IMR-90 (cell line): ENCODE measurements around the gene FHAD1. TPM values are rescaled to one million over a fixed set of nuclear protein-coding genes. Genes with fewer than 3 reads are reported as not detected.

Source experiments
- ATAC-seq: fragments of 200-7000 bp; cut with Tn5 transposase; 2 replicates; pipeline ENCODE4 v1.9.1; 2020; ENCODE audit warnings: low read depth, mild to moderate bottlenecking, moderate library complexity
- BruUV-seq: library from RNA; stranded (reverse); fragments of 400-500 nt; replicated peaks from 2 replicates; lab custom pipeline; 2021; lab: Mats Ljungman, UMichigan
- CTCF ChIA-PET: fragments of 300-600 bp; formaldehyde crosslinking; extraction: SDS; loops from one replicate; lab custom pipeline; 2021; ENCODE audit warnings: antibody characterized with exemption; lab: Yijun Ruan, JAX
- POLR2A ChIA-PET: fragments of 300-600 bp; sonication (Branson Sonifier 250); formaldehyde crosslinking; loops from one replicate; lab custom pipeline; 2022; ENCODE audit warnings: antibody characterized with exemption; ENCODE audit not compliant: unreplicated experiment; lab: Charles Lee
- DNase-seq: peaks from one replicate; pipeline ENCODE4 v3.0.0; 2013
- H2AFZ ChIP-seq: replicated peaks from 2 replicates; pipeline ENCODE3; 2013; ENCODE audit warnings: low read length, mild to moderate bottlenecking; ENCODE audit not compliant: poor library complexity
- H2AK5ac ChIP-seq: 2 replicates; pipeline ENCODE4 v1.6.1; 2013; ENCODE audit warnings: low read depth, low read length, inconsistent platforms
- H2AK9ac ChIP-seq: replicated peaks from 2 replicates; pipeline ENCODE3; 2013; ENCODE audit warnings: mild to moderate bottlenecking, low read depth, low read length, moderate library complexity; ENCODE audit not compliant: poor library complexity
- H2BK120ac ChIP-seq: 2 replicates; pipeline ENCODE4 v1.6.1; 2013; ENCODE audit warnings: low read depth, low read length, inconsistent platforms
- H2BK15ac ChIP-seq: 3 replicates; pipeline ENCODE4 v1.6.1; 2013; ENCODE audit warnings: low read depth, low read length, inconsistent platforms
- H2BK20ac ChIP-seq: 2 replicates; pipeline ENCODE4 v1.6.1; 2013; ENCODE audit warnings: low read depth, mild to moderate bottlenecking, inconsistent platforms, low read length, moderate library complexity
- H2BK5ac ChIP-seq: 2 replicates; pipeline ENCODE4 v1.6.1; 2013; ENCODE audit warnings: mild to moderate bottlenecking, low read depth, low read length, inconsistent platforms; ENCODE audit not compliant: poor library complexity, severe bottlenecking
- H3K14ac ChIP-seq: replicated peaks from 2 replicates; pipeline ENCODE4 v1.6.1; 2013; ENCODE audit warnings: low read depth, low read length, inconsistent platforms
- H3K18ac ChIP-seq: 2 replicates; pipeline ENCODE4 v1.6.1; 2013; ENCODE audit warnings: low read depth, low read length, control low read depth
- H3K23ac ChIP-seq: 2 replicates; pipeline ENCODE4 v1.6.1; 2013; ENCODE audit warnings: low read depth, low read length, inconsistent platforms
- H3K27ac ChIP-seq: 2 replicates; pipeline ENCODE4 v1.5.1; 2013; ENCODE audit warnings: mild to moderate bottlenecking, control low read depth, low read length; ENCODE audit not compliant: insufficient read depth
- H3K27me3 ChIP-seq: 2 replicates; pipeline ENCODE4 v1.6.1; 2013; ENCODE audit warnings: low read length; ENCODE audit not compliant: control insufficient read depth, insufficient read depth
- H3K36me3 ChIP-seq: 2 replicates; pipeline ENCODE4 v1.6.1; 2013; ENCODE audit warnings: low read length, mixed read lengths; ENCODE audit not compliant: control insufficient read depth, insufficient read depth
- H3K4ac ChIP-seq: 2 replicates; pipeline ENCODE4 v1.6.1; 2013; ENCODE audit warnings: low read depth, low read length, inconsistent platforms
- H3K4me1 ChIP-seq: 2 replicates; pipeline ENCODE4 v1.6.1; 2013; ENCODE audit warnings: low read length, mixed read lengths; ENCODE audit not compliant: control insufficient read depth, insufficient read depth
- H3K4me2 ChIP-seq: 2 replicates; pipeline ENCODE4 v1.6.1; 2013; ENCODE audit warnings: low read depth, mild to moderate bottlenecking, control low read depth, low read length, moderate library complexity
- H3K4me3 ChIP-seq: 2 replicates; pipeline ENCODE4 v1.5.1; 2013; ENCODE audit warnings: low read depth, mild to moderate bottlenecking, control low read depth, low read length, moderate library complexity; ENCODE audit not compliant: insufficient read depth
- H3K56ac ChIP-seq: 2 replicates; pipeline ENCODE4 v1.6.1; 2013; ENCODE audit warnings: low read length, inconsistent platforms; ENCODE audit not compliant: insufficient read depth; ENCODE audit errors: extremely low read depth
- H3K79me1 ChIP-seq, 2 experiments: 2 replicates each; pipeline ENCODE4 v1.6.1; 2013; ENCODE audit warnings: low read length in 2 of 2, inconsistent platforms in 1 of 2, low read depth in 1 of 2
- H3K9ac ChIP-seq: 2 replicates; pipeline ENCODE4 v1.6.1; 2013; ENCODE audit warnings: low read depth, low read length, control low read depth
- H3K9me1 ChIP-seq: 2 replicates; pipeline ENCODE4 v1.6.1; 2013; ENCODE audit warnings: low read length, inconsistent platforms; ENCODE audit not compliant: insufficient read depth
- H3K9me3 ChIP-seq: 2 replicates; pipeline ENCODE4 v1.6.1; 2013; ENCODE audit warnings: low read length; ENCODE audit not compliant: control insufficient read depth, insufficient read depth
- H4K20me1 ChIP-seq: 2 replicates; pipeline ENCODE4 v1.6.1; 2013; ENCODE audit warnings: low read length, inconsistent platforms; ENCODE audit not compliant: insufficient read depth
- H4K5ac ChIP-seq: 2 replicates; pipeline ENCODE4 v1.6.1; 2013; ENCODE audit warnings: mild to moderate bottlenecking, low read depth, low read length, control low read depth
- H4K8ac ChIP-seq, 2 experiments: 2 replicates each; pipeline ENCODE4 v1.6.1; 2013; ENCODE audit warnings: low read depth in 2 of 2, low read length in 2 of 2, control low read depth in 1 of 2, inconsistent platforms in 1 of 2
- H4K91ac ChIP-seq: 2 replicates; pipeline ENCODE4 v1.6.1; 2013; ENCODE audit warnings: low read depth, low read length, inconsistent platforms; ENCODE audit not compliant: insufficient read depth
- MXI1 ChIP-seq: IDR thresholded peaks from 2 replicates; pipeline ENCODE4 v1.6.1; 2012; ENCODE audit warnings: low read depth, mild to moderate bottlenecking, low read length, moderate library complexity, borderline replicate concordance
- WGBS, 2 experiments: methylation state at CpG; one replicate each; pipeline versions ENCODE4 v1.1.5 to v1.1.7; 2013; ENCODE audit warnings: missing lambda C conversion rate in 2 of 2; ENCODE audit not compliant: insufficient read length in 1 of 2; ENCODE audit errors: extremely low coverage in 2 of 2; 5-methylcytosine and 5-hydroxymethylcytosine counted together
- dilution Hi-C: fragments of 300-500 bp; cut with HindIII; formaldehyde crosslinking; loops from one replicate; pipeline ENCODE4 v1.14.3; 2018; ENCODE audit warnings: low sequenced_read_pairs; ENCODE audit not compliant: unreplicated experiment
- in situ Hi-C: fragments of 300-500 bp; cut with MboI; formaldehyde crosslinking; loops from 3 replicates; pipeline ENCODE4 v1.14.3; 2019; ENCODE audit warnings: low sequenced_read_pairs, inconsistent platforms, mixed read lengths
- intact Hi-C: fragments of 100-400 bp; cut with micrococcal nuclease; formaldehyde crosslinking; loops from 2 replicates; pipeline ENCODE4 v1.10.0; 2022
- polyA plus RNA-seq, 3 experiments: library from polyadenylated mRNA; depleted of rRNA; stranded (reverse); fragments of >200 nt; gene quantifications; 2 replicates each; pipeline ENCODE4 v1.2.3, GENCODE V29; 2012; ENCODE audit warnings: low replicate concordance in 1 of 3
- total RNA-seq: library from RNA; depleted of rRNA; stranded (reverse); fragments of >200 nt; gene quantifications from 2 replicates; pipeline ENCODE4 v1.2.3, GENCODE V29; 2012

The FHAD1 gene
- total and polyA plus RNA-seq, 2 of the 4 experiments (the other 2 are of a cell fraction): not detected

DNA sequence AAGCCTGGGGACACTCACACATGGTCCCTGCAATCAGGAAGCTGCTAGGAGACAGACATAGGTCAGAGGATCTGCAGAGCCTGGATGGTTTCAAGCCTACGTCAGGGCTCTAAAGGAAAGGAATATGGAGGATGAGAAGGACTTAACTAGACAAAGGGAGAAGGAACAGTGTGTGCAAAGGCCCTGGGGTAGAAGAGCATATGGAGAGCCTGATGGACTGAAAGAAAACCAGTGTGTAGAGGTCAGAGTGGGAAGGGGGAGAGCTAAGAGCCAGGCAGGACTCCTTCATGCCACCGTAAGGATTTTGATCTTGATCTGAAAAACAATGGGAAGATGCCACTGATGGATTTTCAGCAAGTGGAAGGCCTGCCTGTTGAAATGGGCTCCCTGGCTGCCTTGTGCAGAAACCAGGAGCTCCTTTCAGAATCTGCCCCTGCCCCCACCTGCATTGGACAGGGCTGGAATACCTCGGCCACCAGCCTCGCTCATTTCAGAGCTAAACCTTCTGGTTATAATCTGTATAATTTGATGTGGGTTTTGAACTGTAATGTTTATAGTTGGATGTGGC, 8.6 kb downstream of the FHAD1 start:
- no peak overlapping the region for H3K4ac ChIP-seq
- no peak overlapping the region for H2BK15ac ChIP-seq
- no TSS peak for BruUV-seq
- ATAC-seq (no peak), DNase-seq (no peak)
- no peak overlapping the region for H2AK9ac ChIP-seq
- no peak overlapping the region for H2BK5ac ChIP-seq
- no peak overlapping the region for H3K4me3 ChIP-seq
- H3K79me1 ChIP-seq: no peaks in the 10 kb centered on the region
- dilution Hi-C loops: no loop called here
- H3K9me3 ChIP-seq: no peaks in the 10 kb centered on the region
- no peak overlapping the region for H2AFZ ChIP-seq
- H3K9me1 ChIP-seq: no peaks in the 10 kb centered on the region
- H3K9ac ChIP-seq: no peak overlapping the region
- no peak overlapping the region for H4K5ac ChIP-seq
- no peak overlapping the region for H4K8ac ChIP-seq
- H4K20me1 ChIP-seq: no peaks in the 10 kb centered on the region
- no peak overlapping the region for H3K18ac ChIP-seq
- in situ Hi-C loops: no loop called here
- 0% methylated on average over 1 of the region's 4 CpGs; no CpG with 5 or more reads in 1 of the 2 experiments for WGBS, 2 experiments
- H3K4me1 ChIP-seq: peaks cover 3% of the 10 kb centered on the region; the same call in 1 of the 2 replicates
- TF ChIP-seq MXI1: no peak
- no peak overlapping the region for H3K27ac ChIP-seq
- ChIA-PET POLR2A (no interaction called here), CTCF (interaction anchor here (1.4 kb wide), 1 partner anchor 16 kb away, joined by 6 read pairs; no protein-coding TSS in a partner anchor)
- peaks cover 13% of the 10 kb centered on the region for H3K27me3 ChIP-seq
- H3K36me3 ChIP-seq: no peaks in the 10 kb centered on the region
- no peak overlapping the region for H4K91ac ChIP-seq
- H2AK5ac ChIP-seq: no peak overlapping the region
- no peak overlapping the region for H3K23ac ChIP-seq
- no peak overlapping the region for H3K4me2 ChIP-seq
- intact Hi-C loops: no loop called here
- H2BK120ac ChIP-seq: no peak overlapping the region
- H3K14ac ChIP-seq: no peak overlapping the region
- no peak overlapping the region for H2BK20ac ChIP-seq
- H3K56ac ChIP-seq: no peak overlapping the region
